HK-2 (cell line): ENCODE data around the gene KIAA2012.
"Not testable (repeated sequence)": the region's sequence is repeated elsewhere in the genome, so short reads cannot be mapped to it uniquely, and the experiment has no call there.

Source experiments
- DNase-seq: peaks from one replicate; pipeline ENCODE4 v3.0.0-alpha.2; 2018; ENCODE audit not compliant: unreplicated experiment

KIAA2012 gene

DNA sequence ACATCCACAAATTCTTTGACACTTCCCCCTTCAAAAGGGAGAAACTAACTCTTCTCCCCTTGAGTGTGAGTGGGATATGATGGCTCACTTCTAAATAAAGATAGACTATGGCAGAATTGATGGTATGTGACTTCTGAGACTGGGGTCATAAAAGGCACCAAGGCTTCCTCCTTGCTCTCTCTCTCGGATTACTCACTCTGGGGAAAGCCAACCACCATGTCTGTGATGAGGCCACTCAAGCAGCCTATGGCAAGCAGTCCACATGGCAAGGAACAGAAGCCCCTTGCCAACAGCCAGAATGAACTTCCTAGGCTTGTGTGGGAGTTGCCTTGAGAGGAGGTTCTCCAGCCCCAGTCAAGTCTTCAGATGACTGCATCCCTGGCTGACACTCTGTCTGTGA, 43.6 kb downstream of the KIAA2012 start:
- no peak for DNase-seq

DNA sequence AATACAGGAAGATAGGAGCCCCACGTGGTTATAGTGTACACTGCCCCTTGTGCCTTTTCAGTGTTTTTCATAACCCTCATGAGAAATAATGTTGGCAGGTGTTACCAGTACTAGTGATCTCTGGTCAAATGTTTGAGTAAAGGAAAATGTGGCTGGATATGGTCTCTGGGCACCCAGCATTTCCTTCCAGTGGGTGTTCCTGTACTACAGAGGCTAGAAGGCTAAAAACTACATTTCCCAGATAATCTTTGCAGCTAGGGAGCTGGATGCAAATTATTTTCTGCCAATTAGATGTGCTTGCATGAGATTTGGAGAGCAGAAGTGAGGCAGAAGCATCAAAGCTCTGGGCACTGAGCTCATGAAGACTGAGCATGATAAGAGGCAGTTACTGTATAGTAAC, 45.1 kb downstream of the KIAA2012 start:
- no peak for DNase-seq

DNA sequence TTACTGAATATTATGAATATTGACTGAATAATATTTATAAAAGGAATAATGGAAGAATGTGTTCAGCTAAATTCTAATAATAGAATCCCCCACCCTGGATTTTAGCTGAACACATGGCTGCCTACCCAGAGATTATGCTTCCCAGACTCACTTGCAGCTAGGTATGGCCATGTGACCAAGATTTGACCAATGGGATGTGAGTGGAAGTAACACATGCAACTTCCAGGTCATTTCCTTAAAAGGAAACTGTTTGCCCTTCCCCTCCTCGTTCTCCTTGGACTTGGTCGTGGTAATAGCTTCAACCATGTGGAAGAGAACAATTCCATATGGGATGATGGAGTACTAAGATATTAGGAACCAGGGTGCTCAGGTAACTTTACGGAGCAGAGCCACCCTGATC, 47.8 kb downstream of the KIAA2012 start:
- no peak for DNase-seq

- DNase-seq, result no peak
Measured at GRCh38 chr2:202121532-202122162, 48.6 kb downstream of the KIAA2012 start.

DNA sequence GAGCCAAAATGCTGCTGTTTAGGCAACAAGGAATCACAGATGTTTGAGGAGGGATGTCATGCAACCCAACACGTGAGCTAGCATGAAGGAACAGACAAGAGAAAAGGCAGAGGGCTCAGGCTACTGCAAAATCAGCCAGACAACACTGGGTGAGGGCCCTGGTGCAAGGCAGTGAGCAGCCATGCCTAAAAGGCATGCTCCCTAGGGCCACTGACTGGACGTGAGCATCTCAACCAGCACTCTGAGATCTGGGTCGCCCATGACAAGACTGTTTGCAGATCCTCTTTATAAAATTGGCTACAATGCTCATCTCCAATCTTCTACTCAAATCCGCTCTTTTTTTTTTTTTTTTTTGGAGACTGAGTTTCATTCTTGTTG, 49.1 kb downstream of the KIAA2012 start:
- DNase-seq, result no peak

- no peak for DNase-seq
Measured at GRCh38 chr2:202122980-202123720, 50.1 kb downstream of the KIAA2012 start.

DNA sequence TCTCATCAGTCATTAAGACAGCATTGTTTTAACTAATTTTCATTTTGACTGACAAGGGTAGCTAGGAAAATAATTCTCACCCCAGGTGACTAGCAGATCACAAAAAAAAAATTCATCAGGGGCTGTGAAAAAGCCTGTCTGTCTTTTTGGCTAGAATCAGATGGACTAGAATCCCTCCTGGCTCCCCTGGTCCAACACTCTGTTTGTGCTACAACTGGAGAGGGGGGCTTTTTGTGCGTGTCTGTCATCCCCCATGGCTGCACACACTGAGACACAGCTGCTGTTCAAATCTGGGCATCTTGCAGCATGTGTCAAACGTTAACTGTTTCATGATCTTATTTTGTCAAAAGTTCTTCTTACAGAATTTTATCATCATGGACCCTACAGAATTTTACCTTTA, 51.2 kb downstream of the KIAA2012 start:
- no peak for DNase-seq

- DNase-seq, result no peak
Measured at GRCh38 chr2:202127687-202128331, 54.8 kb downstream of the KIAA2012 start.

- DNase-seq, result no peak
Measured at GRCh38 chr2:202129841-202130240, 56.8 kb downstream of the KIAA2012 start.

GRCh38 chr2:202133200-202133908, 60.3 kb downstream of the KIAA2012 start:
- DNase-seq, result no peak

GRCh38 chr2:202133909-202134265, 60.8 kb downstream of the KIAA2012 start:
- DNase-seq, result no peak

DNA sequence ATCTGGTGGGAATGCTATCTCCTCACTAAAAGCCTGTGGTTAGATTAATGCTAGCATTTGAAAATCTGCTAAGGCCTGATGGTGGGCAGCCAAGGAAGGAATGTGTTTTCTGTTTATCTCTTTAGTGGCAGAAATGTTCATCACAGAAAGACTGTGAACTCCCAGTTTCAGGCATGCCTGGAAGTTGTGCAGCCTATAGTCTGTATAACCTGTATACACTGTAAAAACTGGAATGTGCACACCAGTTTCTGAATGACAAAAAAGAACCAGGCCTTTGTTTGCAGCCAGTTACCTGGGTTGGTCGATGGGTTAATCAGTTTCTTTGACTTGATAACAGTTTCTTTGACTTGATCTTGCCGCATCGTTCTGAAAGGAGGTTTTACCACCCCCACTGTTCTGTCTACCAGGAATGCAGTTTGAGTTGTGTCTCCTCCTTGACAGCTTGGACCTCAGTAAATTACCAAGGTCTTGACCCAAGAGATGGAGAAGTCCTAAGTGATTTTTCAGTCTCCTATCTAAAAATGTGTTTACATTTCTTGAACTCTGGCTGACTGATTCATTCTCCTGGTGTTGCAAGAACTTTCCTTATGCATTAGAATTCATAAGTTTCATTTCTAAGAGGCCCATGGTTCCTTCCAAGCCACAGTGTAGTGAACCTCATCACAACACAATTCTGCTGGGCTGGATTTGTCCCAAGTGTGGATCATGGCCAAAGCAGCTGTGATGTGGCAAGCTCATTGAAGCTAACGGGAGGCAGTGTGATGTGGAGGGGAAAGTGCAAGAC, 62.2 kb downstream of the KIAA2012 start:
- DNase-seq, result no peak

DNA sequence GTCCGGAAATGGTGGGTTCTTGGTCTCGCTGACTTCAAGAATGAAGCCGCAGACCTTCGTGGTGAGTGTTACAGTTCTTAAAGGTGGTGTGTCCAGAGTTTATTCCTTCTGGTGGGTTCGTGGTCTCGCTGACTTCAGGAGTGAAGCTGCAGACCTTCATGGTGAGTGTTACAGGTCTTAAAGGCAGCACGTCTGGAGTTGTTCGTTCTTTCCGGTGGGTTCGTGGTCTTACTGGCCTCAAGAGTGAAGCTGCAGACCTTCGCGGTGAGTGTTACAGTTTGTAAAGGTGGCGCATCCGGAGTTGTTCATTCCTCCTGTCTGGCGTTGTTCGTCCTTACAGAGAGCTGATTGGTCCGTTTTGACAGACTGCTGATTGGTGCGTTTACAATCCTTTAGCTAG, 63.0 kb downstream of the KIAA2012 start:
- DNase-seq, result not testable (repeated sequence)

GRCh38 chr2:202136526-202136925, 63.5 kb downstream of the KIAA2012 start:
- DNase-seq, result no peak

GRCh38 chr2:202140522-202141252, 67.6 kb downstream of the KIAA2012 start:
- DNase-seq, result no peak

DNA sequence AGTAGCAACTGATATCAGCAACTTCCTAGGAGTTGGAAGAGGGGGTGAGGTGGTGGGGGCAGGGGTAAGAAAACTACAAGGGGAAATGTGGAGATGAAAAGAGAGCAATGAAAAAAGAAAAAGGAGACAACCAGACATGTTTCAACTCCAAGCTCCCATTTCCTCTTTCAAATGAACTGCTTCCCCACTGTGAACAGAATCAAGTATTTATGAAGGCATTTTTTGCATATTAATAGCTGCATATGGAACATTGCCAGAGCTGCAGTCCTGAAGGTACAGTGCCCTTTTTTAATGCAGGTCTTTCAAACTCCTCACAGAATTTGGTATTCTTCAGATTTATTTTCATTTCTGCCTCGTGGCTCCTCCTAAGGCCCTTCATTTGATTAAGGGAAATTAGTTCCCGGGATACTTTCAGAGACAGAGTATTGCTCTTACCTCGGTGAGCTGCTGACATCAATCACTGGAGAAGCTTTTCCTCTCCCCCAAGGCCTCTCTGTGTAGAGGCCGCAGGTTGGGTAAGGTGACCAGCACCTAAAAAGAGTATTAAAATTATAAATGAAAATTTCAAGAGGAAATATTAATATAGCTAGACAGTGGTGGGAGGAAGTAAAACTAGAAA, 68.4 kb downstream of the KIAA2012 start:
- no peak for DNase-seq

DNA sequence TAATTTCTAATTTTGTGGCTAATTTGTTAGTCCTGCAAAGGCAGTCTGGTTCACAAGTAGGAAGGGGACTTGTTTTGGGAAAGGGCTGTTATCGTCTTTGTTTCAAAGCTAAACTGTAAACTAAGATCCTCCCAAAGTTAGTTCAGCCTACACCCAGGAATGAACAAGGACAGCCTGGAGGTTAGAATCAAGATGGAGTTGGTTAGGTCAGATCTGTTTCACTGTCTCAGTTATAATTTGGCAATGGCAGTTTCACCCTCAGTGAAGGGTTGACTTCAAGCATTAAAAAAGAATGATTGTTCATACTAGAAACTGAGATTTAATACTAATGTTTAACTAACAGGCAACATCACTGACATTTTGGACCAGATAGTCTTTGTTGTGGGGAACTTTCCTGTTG, 69.5 kb downstream of the KIAA2012 start:
- DNase-seq, result no peak

DNA sequence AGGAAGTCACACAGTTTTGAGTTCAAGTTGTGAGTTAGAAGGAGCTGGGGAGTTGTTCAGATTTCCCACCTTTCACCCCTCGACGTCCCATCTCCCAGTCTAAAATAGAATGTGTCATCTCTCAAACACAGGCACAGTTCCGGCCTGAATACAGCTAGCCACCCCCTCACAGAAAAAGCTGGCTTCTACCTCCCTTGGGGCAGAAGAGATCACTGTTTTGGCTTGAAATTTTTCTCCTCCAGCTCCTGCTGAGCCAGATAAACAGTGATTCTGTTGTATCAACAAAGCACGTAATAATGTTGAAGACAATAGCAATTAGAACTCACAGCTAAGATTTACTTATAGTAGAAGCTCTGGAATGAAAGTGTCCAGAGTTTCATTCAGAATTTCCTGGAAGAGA, 74.7 kb downstream of the KIAA2012 start:
- DNase-seq, result no peak

GRCh38 chr2:202148515-202149154, 75.6 kb downstream of the KIAA2012 start:
- no peak for DNase-seq

DNA sequence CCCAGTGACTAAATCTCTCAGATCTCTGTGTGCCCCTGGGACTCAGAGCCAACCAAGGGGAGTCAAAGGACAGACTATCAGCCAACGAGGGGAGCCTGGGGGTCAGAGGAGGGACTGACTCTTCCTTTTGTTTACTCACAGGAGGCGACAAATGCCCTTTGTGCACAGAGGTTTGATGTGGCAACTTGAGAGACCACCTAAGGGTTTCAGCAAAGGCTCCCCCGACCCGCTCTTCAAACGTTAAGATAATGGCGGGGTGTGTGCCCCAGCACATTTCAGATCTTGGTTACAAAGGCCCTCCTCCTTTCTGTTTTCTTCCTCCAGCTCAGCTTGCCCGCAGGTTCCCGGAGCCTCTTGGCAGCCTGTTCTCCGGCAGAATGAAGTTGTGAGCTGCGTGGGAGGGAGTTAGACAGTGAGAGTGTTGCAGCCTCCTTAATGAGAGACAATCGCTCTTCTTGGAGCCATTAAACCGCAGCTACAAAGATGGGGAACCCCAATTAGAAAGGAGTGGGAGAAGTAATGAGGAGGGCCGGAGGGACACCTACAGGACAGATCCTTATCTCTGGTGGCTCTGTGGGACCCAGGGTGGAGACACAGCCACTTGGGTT, 76.2 kb downstream of the KIAA2012 start:
- DNase-seq, result no peak
